ENCODE data around the gene LIG1. TPM values are rescaled to one million over a fixed set of nuclear protein-coding genes. Genes with fewer than 3 reads are reported as not detected.

The LIG1 gene
- total RNA-seq, 1 donor from 2014 or later: 18.4 TPM

DNA sequence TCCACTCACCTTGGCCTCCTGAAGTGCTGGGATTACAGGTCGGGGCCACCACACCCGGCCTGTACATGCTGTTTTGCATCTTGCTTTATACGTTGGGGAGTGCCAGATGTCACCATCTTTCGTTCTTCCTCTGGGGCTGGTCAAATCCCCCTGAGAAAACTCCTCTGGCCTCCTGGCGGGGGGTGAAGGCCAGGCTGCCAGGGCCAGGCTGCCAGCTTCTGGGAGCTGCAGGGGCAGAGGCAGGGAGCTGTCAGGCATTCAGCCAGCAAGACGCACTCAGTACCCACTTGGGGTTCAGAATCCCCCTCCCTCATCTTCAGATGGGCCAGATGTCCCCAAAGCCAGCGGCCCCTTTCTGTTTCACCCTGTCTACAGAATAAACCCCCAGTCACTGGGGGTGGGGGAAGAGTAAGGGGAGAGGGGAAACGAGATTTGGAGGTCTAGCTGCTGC is 16.4 kb upstream of the LIG1 start:
- H3K27ac ChIP-seq: no peak overlapping the region
- H3K36me3 ChIP-seq: no peaks in the 10 kb centered on the region
- H3K9me3 ChIP-seq: peaks cover 3% of the 10 kb centered on the region
- intact Hi-C loops (cut with DNase I): no loop called here
- no peaks in the 10 kb centered on the region for H3K27me3 ChIP-seq (ENCODE audit: low read depth)
- TF ChIP-seq, protein P1, sequence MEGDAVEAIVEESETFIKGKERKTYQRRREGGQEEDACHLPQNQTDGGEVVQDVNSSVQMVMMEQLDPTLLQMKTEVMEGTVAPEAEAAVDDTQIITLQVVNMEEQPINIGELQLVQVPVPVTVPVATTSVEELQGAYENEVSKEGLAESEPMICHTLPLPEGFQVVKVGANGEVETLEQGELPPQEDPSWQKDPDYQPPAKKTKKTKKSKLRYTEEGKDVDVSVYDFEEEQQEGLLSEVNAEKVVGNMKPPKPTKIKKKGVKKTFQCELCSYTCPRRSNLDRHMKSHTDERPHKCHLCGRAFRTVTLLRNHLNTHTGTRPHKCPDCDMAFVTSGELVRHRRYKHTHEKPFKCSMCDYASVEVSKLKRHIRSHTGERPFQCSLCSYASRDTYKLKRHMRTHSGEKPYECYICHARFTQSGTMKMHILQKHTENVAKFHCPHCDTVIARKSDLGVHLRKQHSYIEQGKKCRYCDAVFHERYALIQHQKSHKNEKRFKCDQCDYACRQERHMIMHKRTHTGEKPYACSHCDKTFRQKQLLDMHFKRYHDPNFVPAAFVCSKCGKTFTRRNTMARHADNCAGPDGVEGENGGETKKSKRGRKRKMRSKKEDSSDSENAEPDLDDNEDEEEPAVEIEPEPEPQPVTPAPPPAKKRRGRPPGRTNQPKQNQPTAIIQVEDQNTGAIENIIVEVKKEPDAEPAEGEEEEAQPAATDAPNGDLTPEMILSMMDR (IDR thresholded peaks at IDR 0.05): no peak
- no peaks in the 10 kb centered on the region for H3K4me1 ChIP-seq
- ATAC-seq (no peak), DNase-seq (no peak)
- no peak overlapping the region for H3K4me3 ChIP-seq

DNA sequence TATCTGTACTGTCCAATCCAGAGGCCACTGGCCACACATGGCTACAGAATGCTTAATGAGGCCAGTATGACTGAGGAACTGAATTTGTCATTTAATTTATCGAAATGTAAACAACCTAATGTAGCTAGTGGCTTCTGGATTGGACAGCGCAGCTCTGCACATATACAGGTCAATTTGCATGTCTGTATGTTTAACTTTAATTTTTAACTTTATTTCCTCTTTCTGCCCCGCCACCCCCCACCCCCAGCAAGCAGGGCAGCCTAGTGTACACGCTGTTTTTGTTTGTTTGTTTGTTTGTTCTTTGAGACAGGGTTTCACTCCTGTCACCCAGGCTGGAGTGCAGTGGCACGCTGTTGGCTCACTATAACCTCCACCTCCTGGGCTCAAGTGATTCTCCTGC is 15.9 kb upstream of the LIG1 start:
- H3K4me3 ChIP-seq: no peak overlapping the region
- no peak for DNase-seq
- H3K9me3 ChIP-seq: peaks cover 7% of the 10 kb centered on the region
- no peaks in the 10 kb centered on the region for H3K27me3 ChIP-seq (ENCODE audit: low read depth)
- H3K36me3 ChIP-seq: no peaks in the 10 kb centered on the region
- no peaks in the 10 kb centered on the region for H3K4me1 ChIP-seq
- TF ChIP-seq, protein P1 (IDR thresholded peaks at IDR 0.05): no peak
- intact Hi-C loops (cut with DNase I): no loop called here
- ATAC-seq: no peak
- H3K27ac ChIP-seq: no peak overlapping the region

DNA sequence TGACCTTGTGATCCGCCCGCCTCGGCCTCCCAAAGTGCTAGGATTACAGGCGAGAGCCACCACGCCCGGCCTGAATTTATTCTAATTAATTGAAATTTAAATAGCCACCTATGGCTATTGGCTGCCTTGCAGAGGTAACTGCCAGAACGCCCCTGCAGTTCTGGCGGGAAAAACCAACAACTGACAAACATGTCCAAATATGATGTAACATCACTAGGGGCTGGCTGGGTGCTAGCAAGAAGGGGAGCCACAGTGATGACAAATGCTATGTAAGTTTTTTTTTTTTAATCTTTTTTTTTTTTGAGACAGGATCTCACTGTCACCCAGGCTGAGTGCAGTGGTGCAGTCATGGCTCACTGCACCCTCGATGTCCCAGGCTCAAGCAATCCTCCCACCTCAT is 13.2 kb upstream of the LIG1 start:
- H3K27me3 ChIP-seq (ENCODE audit: low read depth): no peaks in the 10 kb centered on the region
- TF ChIP-seq, protein P1 (IDR thresholded peaks at IDR 0.05): no peak
- no peaks in the 10 kb centered on the region for H3K4me1 ChIP-seq
- H3K9me3 ChIP-seq: peaks cover 7% of the 10 kb centered on the region
- no peaks in the 10 kb centered on the region for H3K36me3 ChIP-seq
- intact Hi-C loops (cut with DNase I): no loop called here
- DNase-seq (no peak), ATAC-seq (no peak)
- no peak overlapping the region for H3K4me3 ChIP-seq
- H3K27ac ChIP-seq: no peak overlapping the region

DNA sequence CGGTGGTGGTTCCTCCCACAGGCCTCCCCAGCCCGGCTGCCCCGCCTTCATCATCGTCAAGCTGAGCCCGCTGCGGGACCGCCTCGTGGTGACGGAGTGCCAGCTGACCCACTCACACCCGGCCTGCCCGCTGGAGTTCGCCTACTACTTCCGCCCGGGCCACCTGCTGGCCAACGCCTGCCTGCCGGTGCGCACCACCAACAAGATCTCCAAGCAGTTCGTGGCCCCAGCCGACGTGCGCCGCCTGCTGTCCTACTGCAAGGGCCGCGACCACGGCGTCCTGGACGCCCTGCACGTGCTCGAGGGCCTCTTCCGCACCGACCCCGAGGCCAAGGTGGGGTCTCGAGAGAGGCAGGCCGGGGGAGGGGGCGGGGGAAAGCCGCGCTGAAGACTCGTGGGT is 12.3 kb upstream of the LIG1 start:
- Histone ChIP-seq H3K9me3 (peaks cover 7% of the 10 kb centered on the region), H3K36me3 (no peaks in the 10 kb centered on the region), H3K27ac (no peak overlapping the region), H3K4me1 (no peaks in the 10 kb centered on the region), H3K27me3 (ENCODE audit: low read depth) (no peaks in the 10 kb centered on the region), H3K4me3 (no peak overlapping the region)
- DNase-seq (no peak), ATAC-seq (no peak)
- intact Hi-C loops (cut with DNase I): no loop called here
- TF ChIP-seq, protein P1 (IDR thresholded peaks at IDR 0.05): no peak

DNA sequence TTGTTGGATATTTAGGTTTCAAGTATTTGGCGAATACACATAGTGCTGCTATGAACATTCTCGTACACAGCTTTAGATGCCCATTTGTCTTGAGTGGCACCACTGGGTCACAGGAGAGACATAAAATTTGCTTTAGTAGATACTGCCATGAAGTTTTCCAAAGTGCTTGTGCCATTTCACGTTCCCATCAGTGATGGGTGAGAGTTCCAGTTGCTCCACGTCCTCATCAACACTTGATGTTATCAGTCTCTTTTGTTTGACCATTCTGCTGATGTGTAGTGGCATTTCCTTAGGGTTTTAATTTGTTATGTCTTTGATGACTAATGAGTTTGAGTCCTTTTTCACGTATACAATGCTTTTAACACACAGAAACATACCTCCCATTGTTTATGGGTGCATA is 11.4 kb upstream of the LIG1 start:
- Histone ChIP-seq H3K27me3 (ENCODE audit: low read depth) (no peaks in the 10 kb centered on the region), H3K4me3 (no peak overlapping the region), H3K4me1 (no peaks in the 10 kb centered on the region), H3K9me3 (peaks cover 7% of the 10 kb centered on the region), H3K27ac (no peak overlapping the region), H3K36me3 (no peaks in the 10 kb centered on the region)
- intact Hi-C loops (cut with DNase I): no loop called here
- ATAC-seq: no peak
- DNase-seq: no peak
- TF ChIP-seq, protein P1 (IDR thresholded peaks at IDR 0.05): no peak

DNA sequence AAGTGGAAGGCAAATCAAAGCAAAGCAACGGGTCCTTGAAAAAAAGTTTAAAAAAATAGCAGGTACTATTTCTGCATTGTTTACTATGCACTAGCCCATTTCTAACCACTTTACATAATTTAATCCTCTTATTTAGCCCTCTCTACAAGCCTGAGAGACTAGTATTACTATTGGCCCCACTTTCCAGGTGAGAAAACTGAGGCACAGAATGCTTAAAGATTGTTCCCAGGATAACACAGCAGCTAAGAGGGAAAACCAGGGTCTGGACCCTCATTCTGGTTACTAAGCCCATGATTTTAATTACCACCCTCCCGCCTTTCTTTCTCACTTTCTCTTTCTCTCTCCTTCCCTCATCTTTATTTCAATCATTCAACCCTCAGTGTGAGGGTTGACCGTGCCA is 6.1 kb upstream of the LIG1 start:
- DNase-seq: no peak
- H3K36me3 ChIP-seq: peaks cover 33% of the 10 kb centered on the region
- no peak for ATAC-seq

More for the DNA sequence above, 6.1 kb upstream of the LIG1 start:
- no peaks in the 10 kb centered on the region for H3K27me3 ChIP-seq (ENCODE audit: low read depth)
- peaks cover 4% of the 10 kb centered on the region for H3K4me1 ChIP-seq
- no peak overlapping the region for H3K4me3 ChIP-seq
- H3K9me3 ChIP-seq: peaks cover under 1% of the 10 kb centered on the region
- intact Hi-C loops (cut with DNase I): no loop called here
- TF ChIP-seq, protein P1 (IDR thresholded peaks at IDR 0.05): no peak
- H3K27ac ChIP-seq: no peak overlapping the region
